MCF 10A (cell line): Measurements from ENCODE around the gene EPDR1. TPM values are rescaled to one million over a fixed set of nuclear protein-coding genes. Genes with fewer than 3 reads are reported as not detected.

ENCODE experiments used
- BruUV-seq: library from RNA; stranded (reverse); fragments of 400-500 nt; replicated peaks from 2 replicates; lab custom pipeline; 2021; lab: Mats Ljungman, UMichigan
- CTCF ChIA-PET: fragments of 300-600 bp; sonication (Branson Sonifier 250); formaldehyde crosslinking; extraction: SDS; loops from one replicate; lab custom pipeline; 2021; ENCODE audit warnings: antibody characterized with exemption, inconsistent platforms; lab: Yijun Ruan, JAX
- POLR2A ChIA-PET: fragments of 300-600, 350-650 bp; sonication (Branson Sonifier 250); formaldehyde crosslinking; extraction: SDS; loops from one replicate; lab custom pipeline; 2020; ENCODE audit warnings: antibody characterized with exemption, inconsistent platforms; lab: Yijun Ruan, JAX
- DNase-seq: peaks from one replicate; pipeline ENCODE4 v3.0.0-alpha.2; 2018; ENCODE audit not compliant: unreplicated experiment
- H3K27ac Mint-ChIP-seq: one replicate; pipeline ENCODE4 v1.8.0; 2022; ENCODE audit warnings: mild to moderate bottlenecking, low read depth, mixed read lengths; ENCODE audit not compliant: unreplicated experiment
- H3K27me3 Mint-ChIP-seq: one replicate; pipeline ENCODE4 v1.8.0; 2022; ENCODE audit warnings: mixed read lengths; ENCODE audit not compliant: insufficient read depth, unreplicated experiment
- H3K36me3 Mint-ChIP-seq: one replicate; pipeline ENCODE4 v1.8.0; 2022; ENCODE audit warnings: mild to moderate bottlenecking, moderate library complexity, mixed read lengths; ENCODE audit not compliant: insufficient read depth, unreplicated experiment
- H3K4me1 Mint-ChIP-seq: one replicate; pipeline ENCODE4 v1.8.0; 2022; ENCODE audit warnings: mixed read lengths; ENCODE audit not compliant: insufficient read depth, unreplicated experiment
- H3K4me3 Mint-ChIP-seq: one replicate; pipeline ENCODE4 v1.8.0; 2022; ENCODE audit warnings: mild to moderate bottlenecking, moderate library complexity, mixed read lengths; ENCODE audit not compliant: unreplicated experiment
- H3K9me3 Mint-ChIP-seq: one replicate; pipeline ENCODE4 v1.8.0; 2022; ENCODE audit warnings: mixed read lengths; ENCODE audit not compliant: unreplicated experiment
- intact Hi-C: fragments of 100-400 bp; cut with micrococcal nuclease; formaldehyde crosslinking; loops from 2 replicates; pipeline ENCODE4 v1.14.1; 2022
- total RNA-seq: library from RNA; stranded (reverse); gene quantifications from 2 replicates; pipeline ENCODE4 v1.2.3, GENCODE V29; 2022
- TF ChIP-seq, protein P1 (sequence below): fragments of 200-600 bp; IDR thresholded peaks from one replicate; pipeline ENCODE4 v1.8.0; 2022; ENCODE audit warnings: antibody characterized with exemption, mild to moderate bottlenecking; ENCODE audit not compliant: unreplicated experiment

EPDR1 gene
- total RNA-seq, 1 experiment from 2014 or later: not detected

DNA sequence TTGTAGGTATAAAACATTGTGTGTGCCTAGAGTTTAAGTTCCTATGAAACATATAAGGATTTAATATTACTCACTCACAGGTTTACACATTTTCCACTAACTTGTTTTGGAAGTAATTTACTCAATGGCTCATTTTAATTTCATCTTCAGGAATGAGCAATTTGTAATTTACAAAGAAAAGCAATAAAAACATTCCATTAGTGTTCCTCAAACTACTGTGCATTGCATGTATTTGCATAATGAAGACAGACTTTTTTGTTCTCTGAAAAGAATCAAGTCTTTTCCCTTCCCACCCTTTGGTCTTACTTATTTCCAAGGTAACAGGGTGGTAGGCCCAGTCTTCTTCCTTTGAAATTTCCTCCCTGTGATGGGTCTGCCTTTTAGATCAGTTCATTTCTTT is 61.2 kb downstream of the EPDR1 start:
- H3K4me3 Mint-ChIP-seq: no peak overlapping the region
- intact Hi-C loops: no loop called here
- DNase-seq: no peak
- BruUV-seq: no TSS peak
- H3K4me1 Mint-ChIP-seq: no peaks in the 10 kb centered on the region
- H3K9me3 Mint-ChIP-seq: no peaks in the 10 kb centered on the region
- H3K36me3 Mint-ChIP-seq: peaks cover 3% of the 10 kb centered on the region
- ChIA-PET CTCF (interaction anchor here (0.6 kb wide), 2 partner anchors 389 to 1439 kb away, joined by 3 read pairs; no protein-coding TSS in a partner anchor), POLR2A (no interaction called here)
- H3K27ac Mint-ChIP-seq: no peak overlapping the region
- peaks cover 20% of the 10 kb centered on the region for H3K27me3 Mint-ChIP-seq
- TF ChIP-seq, protein P1, sequence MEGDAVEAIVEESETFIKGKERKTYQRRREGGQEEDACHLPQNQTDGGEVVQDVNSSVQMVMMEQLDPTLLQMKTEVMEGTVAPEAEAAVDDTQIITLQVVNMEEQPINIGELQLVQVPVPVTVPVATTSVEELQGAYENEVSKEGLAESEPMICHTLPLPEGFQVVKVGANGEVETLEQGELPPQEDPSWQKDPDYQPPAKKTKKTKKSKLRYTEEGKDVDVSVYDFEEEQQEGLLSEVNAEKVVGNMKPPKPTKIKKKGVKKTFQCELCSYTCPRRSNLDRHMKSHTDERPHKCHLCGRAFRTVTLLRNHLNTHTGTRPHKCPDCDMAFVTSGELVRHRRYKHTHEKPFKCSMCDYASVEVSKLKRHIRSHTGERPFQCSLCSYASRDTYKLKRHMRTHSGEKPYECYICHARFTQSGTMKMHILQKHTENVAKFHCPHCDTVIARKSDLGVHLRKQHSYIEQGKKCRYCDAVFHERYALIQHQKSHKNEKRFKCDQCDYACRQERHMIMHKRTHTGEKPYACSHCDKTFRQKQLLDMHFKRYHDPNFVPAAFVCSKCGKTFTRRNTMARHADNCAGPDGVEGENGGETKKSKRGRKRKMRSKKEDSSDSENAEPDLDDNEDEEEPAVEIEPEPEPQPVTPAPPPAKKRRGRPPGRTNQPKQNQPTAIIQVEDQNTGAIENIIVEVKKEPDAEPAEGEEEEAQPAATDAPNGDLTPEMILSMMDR: no peak

DNA sequence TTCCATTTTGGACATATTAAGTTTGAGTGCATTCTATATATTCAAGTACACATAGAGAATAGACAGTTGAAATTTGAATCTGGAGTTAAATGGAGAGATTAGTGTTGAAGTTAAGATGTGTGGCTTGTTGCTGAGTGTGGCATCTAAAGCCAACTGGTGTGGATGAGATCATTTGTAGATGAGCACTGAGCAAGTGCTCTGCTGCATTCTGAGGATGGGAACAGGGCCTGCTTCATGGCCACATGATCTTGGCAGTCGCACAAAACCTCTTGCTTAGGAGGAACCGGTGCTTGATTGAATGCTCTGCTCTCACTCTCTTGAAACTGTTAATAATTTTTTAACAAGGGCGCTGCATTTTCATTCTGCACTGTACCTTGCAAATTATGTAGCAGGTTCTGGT is 62.0 kb downstream of the EPDR1 start:
- no peaks in the 10 kb centered on the region for H3K9me3 Mint-ChIP-seq
- H3K4me3 Mint-ChIP-seq: no peak overlapping the region
- H3K27ac Mint-ChIP-seq: no peak overlapping the region
- H3K4me1 Mint-ChIP-seq: peaks cover under 1% of the 10 kb centered on the region
- BruUV-seq: no TSS peak
- POLR2A ChIA-PET: no interaction called here
- CTCF ChIA-PET: interaction anchor here (0.6 to 0.7 kb wide), 2 partner anchors 86 to 388 kb away, joined by 3 to 4 read pairs; no protein-coding TSS in a partner anchor
- H3K27me3 Mint-ChIP-seq: peaks cover 20% of the 10 kb centered on the region
- intact Hi-C loops: no loop called here
- H3K36me3 Mint-ChIP-seq: no peaks in the 10 kb centered on the region
- DNase-seq: no peak
- TF ChIP-seq, protein P1: no peak

DNA sequence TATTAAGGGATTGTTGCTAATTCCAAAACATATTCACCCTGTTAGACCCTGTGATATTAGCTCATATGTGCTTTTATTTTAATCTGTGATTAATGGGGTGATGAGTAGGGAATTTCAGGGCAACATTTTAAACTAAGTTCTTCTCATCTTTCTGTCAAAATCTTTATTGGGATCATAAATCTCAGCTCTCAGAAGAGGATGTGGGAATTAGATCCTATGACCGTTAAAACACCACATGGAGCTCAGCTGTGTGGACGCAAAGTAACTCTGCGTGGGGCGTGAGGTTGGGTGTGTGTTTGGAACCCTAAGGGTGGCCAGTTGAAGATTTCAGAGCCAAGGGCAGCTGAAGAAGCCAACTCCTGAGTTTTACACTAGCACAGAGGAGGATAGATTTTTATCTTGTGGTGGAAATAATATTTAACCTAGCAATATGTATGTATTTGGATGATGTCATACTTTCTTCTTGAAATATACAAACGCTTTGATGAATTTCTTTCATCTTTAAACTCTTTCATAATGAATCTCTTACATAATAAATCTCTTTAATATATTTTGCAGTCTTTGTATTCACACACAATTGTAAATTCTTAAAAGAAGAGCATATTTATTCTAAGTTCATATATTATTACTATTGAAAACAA is 64.4 kb downstream of the EPDR1 start:
- Mint-ChIP-seq H3K4me3 (no peak overlapping the region), H3K4me1 (peaks cover 6% of the 10 kb centered on the region), H3K9me3 (no peaks in the 10 kb centered on the region), H3K27me3 (peaks cover 20% of the 10 kb centered on the region), H3K36me3 (no peaks in the 10 kb centered on the region), H3K27ac (no peak overlapping the region)
- ChIA-PET POLR2A (interaction anchor here (0.6 kb wide), 1 partner anchor 9 kb away, joined by 3 read pairs; no protein-coding TSS in a partner anchor), CTCF (no interaction called here)
- intact Hi-C loops: no loop called here
- no peak for DNase-seq
- TF ChIP-seq, protein P1: no peak
- no TSS peak for BruUV-seq

DNA sequence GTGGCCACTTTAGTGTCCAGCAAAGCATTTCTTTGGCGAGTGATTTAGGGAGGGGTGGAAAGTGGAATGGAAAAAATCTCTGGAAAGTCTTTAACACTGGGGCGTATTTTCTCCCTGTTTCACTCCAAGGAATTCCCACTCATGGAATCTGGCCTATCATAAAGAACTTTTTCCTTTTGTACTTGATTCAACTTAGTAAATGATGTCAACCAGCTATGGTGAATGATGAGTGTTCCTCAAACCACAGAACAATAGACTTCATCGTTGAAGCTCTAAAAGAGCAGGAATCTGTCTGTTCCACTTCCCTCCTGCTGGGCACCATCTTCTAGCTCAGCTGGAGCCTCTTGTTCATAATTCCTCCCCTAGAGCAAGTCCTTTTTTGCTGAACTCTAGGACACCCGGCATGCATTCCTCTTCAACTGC is 66.5 kb downstream of the EPDR1 start:
- POLR2A ChIA-PET: interaction anchor here (0.7 kb wide), 1 partner anchor 283 kb away, joined by 3 read pairs; no protein-coding TSS in a partner anchor
- CTCF ChIA-PET: interaction anchor here (0.6 to 1.2 kb wide), 5 partner anchors 18 to 752 kb away, joined by 3 to 4 read pairs (median 3); no protein-coding TSS in a partner anchor
- TF ChIP-seq, protein P1: no peak
- H3K36me3 Mint-ChIP-seq: no peaks in the 10 kb centered on the region
- no peak overlapping the region for H3K4me3 Mint-ChIP-seq
- peaks cover 6% of the 10 kb centered on the region for H3K4me1 Mint-ChIP-seq
- H3K9me3 Mint-ChIP-seq: peaks cover 7% of the 10 kb centered on the region
- BruUV-seq: no TSS peak
- DNase-seq: no peak
- no peak overlapping the region for H3K27ac Mint-ChIP-seq
- intact Hi-C loops: no loop called here
- peaks cover 20% of the 10 kb centered on the region for H3K27me3 Mint-ChIP-seq
